Measurements from ENCODE around the gene ZNF469. TPM values are rescaled to one million over a fixed set of nuclear protein-coding genes. Genes with fewer than 3 reads are reported as not detected.

The ZNF469 gene
- total and polyA plus RNA-seq, 9 donors, result 0.52 to 16.2 (median 5.5) TPM

DNA sequence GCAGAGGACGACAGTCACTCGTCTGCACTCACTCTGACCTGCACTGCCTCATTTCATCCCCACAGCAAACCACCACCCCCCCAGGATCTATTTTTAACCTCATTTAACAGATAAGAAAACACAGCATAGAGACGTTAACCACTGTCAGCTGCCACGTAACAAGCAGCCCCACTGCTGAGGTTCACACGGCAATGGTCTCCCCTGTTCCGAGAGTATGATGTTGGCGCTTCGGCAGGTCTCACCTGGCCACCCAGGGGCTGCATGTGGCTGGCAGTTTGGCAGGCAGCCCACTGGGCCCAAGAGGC lies 16.1 kb downstream of the ZNF469 start:
- Histone ChIP-seq H3K9me3 (no peaks in the 10 kb centered on the region), H3K27ac (no peak overlapping the region), H3K36me3 (no peaks in the 10 kb centered on the region), H3K4me1 (ENCODE audit: insufficient read depth) (no peaks in the 10 kb centered on the region), H3K4me3 (no peak overlapping the region), H3K27me3 (no peaks in the 10 kb centered on the region)
- intact Hi-C loops (cut with DNase I), result no loop called here
- no peak for DNase-seq
- TF ChIP-seq CTCF (IDR thresholded peaks at IDR 0.05) (no peak), POLR2A (IDR thresholded peaks at IDR 0.05) (no peak), EP300 (IDR thresholded peaks at IDR 0.05) (no peak)
- 72 to 78% (median 78%) methylated on average over 8 of the region's 8 CpGs for WGBS, 3 donors

DNA sequence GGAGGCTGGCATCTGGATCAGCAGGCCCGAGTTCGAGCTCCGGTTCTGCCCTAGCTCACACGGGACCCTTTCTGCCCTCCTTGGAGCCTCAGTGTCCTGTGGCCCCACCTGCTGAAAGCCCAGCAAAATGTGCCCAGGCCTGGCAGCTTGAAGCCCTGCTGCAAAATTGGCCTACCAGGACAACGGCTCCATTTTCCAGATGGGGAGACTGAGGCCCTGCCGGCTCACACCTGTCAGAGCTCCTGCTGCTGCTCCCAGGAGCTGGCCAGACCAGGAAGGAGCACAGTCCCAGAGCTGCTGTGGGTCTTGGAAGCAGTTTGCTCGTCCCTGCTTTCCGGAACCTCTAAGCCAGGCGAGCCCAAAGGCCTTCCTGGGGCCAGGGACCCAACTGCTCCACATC lies 17.4 kb downstream of the ZNF469 start:
- no peaks in the 10 kb centered on the region for H3K27me3 ChIP-seq
- 96 to 99% (median 98%) methylated on average over 9 of the region's 9 CpGs for WGBS, 3 donors
- no peak overlapping the region for H3K27ac ChIP-seq
- TF ChIP-seq CTCF (IDR thresholded peaks at IDR 0.05) (no peak), POLR2A (IDR thresholded peaks at IDR 0.05) (no peak), EP300 (IDR thresholded peaks at IDR 0.05) (no peak)
- H3K36me3 ChIP-seq, result no peaks in the 10 kb centered on the region
- H3K4me3 ChIP-seq, result no peak overlapping the region
- intact Hi-C loops (cut with DNase I), result no loop called here
- no peak for DNase-seq
- H3K4me1 ChIP-seq (ENCODE audit: insufficient read depth), result no peaks in the 10 kb centered on the region
- H3K9me3 ChIP-seq, result no peaks in the 10 kb centered on the region

GRCh38 chr16:88401604-88402246 lies 19.0 kb downstream of the ZNF469 start:
- Histone ChIP-seq H3K4me3 (no peak overlapping the region), H3K9me3 (no peaks in the 10 kb centered on the region), H3K27ac (no peak overlapping the region), H3K36me3 (no peaks in the 10 kb centered on the region), H3K4me1 (ENCODE audit: insufficient read depth) (peaks cover 5% of the 10 kb centered on the region), H3K27me3 (no peaks in the 10 kb centered on the region)
- intact Hi-C loops (cut with DNase I), result no loop called here
- TF ChIP-seq POLR2A (IDR thresholded peaks at IDR 0.05) (no peak), EP300 (IDR thresholded peaks at IDR 0.05) (no peak), CTCF (IDR thresholded peaks at IDR 0.05) (no peak)
- DNase-seq, result no peak
- WGBS, 3 donors, result 55 to 76% (median 60%) methylated on average over 3 of the region's 3 CpGs

DNA sequence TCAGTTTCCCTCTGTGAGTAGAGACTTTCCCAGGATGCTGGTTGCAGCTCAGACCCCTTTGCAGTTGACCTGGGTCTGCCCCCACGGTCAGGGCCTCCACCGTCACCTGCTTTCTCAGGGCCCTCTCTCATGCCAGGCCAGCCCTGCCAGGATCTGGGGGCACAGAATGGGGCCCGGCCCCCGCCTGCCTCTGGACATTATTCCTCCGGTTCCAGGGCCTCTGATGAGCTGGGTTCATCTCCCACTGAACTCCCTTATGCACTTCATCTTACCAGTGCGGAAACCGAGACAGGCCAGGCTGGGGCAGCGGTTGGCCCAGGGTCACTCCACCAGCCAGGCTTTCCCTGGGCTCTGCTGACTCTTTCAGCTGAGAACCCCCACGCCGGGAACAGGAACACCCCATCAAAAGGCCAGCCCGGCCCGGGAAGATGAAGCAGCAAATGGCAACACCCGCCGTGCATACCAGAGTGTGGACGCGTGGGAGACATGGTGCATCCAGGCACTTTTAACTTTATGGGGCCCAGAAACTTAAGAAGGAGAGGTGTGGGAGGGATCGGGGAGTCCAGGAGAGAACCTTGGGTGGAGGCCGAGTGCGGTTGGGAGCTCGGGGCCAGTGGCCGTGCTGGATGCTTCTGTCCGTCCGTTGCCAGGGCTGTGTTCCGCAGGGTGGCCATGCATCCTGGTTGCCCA lies 19.9 kb downstream of the ZNF469 start:
- H3K9me3 ChIP-seq, result no peaks in the 10 kb centered on the region
- 52 to 58% (median 57%) methylated on average over 24 of the region's 24 CpGs for WGBS, 3 donors
- intact Hi-C loops (cut with DNase I), result no loop called here
- TF ChIP-seq CTCF (IDR thresholded peaks at IDR 0.05) (no peak), EP300 (IDR thresholded peaks at IDR 0.05) (no peak), POLR2A (IDR thresholded peaks at IDR 0.05) (no peak)
- H3K27me3 ChIP-seq, result no peaks in the 10 kb centered on the region
- no peak overlapping the region for H3K4me3 ChIP-seq
- DNase-seq, result no peak
- no peak overlapping the region for H3K27ac ChIP-seq
- H3K36me3 ChIP-seq, result no peaks in the 10 kb centered on the region
- peaks cover 5% of the 10 kb centered on the region for H3K4me1 ChIP-seq (ENCODE audit: insufficient read depth)
